KOPT-K1 (cell line): ENCODE data around the gene SCARB2.

Source experiments
- H3K27ac ChIP-seq: fragments of 200-600 bp; sonication (generic); 2 replicates; pipeline ENCODE4 v1.5.1; 2016; ENCODE audit warnings: antibody characterized with exemption, mild to moderate bottlenecking, low read depth, low read length; ENCODE audit not compliant: poor library complexity, severe bottlenecking
- H3K36me3 ChIP-seq: fragments of 200-600 bp; sonication (generic); 2 replicates; pipeline ENCODE4 v1.5.1; 2017; ENCODE audit warnings: antibody characterized with exemption, mild to moderate bottlenecking, low read length, moderate library complexity; ENCODE audit not compliant: insufficient read depth
- H3K9me3 ChIP-seq: fragments of 200-600 bp; sonication (generic); 2 replicates; pipeline ENCODE4 v1.5.1; 2017; ENCODE audit warnings: antibody characterized with exemption, low read length, mild to moderate bottlenecking; ENCODE audit not compliant: insufficient read depth, poor library complexity, severe bottlenecking

Gene SCARB2

GRCh38 chr4:76211769-76212708 lies 1.6 kb downstream of the SCARB2 start:
- no peaks in the 10 kb centered on the region for H3K9me3 ChIP-seq
- H3K27ac ChIP-seq: no peak overlapping the region
- H3K36me3 ChIP-seq: no peaks in the 10 kb centered on the region

- H3K9me3 ChIP-seq: no peaks in the 10 kb centered on the region
- H3K27ac ChIP-seq: no peak overlapping the region
- H3K36me3 ChIP-seq: no peaks in the 10 kb centered on the region
Observed at GRCh38 chr4:76210452-76210851, 3.2 kb downstream of the SCARB2 start.

GRCh38 chr4:76209881-76210280 lies 3.7 kb downstream of the SCARB2 start:
- no peak overlapping the region for H3K27ac ChIP-seq
- H3K36me3 ChIP-seq: no peaks in the 10 kb centered on the region
- H3K9me3 ChIP-seq: no peaks in the 10 kb centered on the region

- H3K27ac ChIP-seq: no peak overlapping the region
- no peaks in the 10 kb centered on the region for H3K9me3 ChIP-seq
- no peaks in the 10 kb centered on the region for H3K36me3 ChIP-seq
Observed at GRCh38 chr4:76208005-76208765, 5.4 kb downstream of the SCARB2 start.

DNA sequence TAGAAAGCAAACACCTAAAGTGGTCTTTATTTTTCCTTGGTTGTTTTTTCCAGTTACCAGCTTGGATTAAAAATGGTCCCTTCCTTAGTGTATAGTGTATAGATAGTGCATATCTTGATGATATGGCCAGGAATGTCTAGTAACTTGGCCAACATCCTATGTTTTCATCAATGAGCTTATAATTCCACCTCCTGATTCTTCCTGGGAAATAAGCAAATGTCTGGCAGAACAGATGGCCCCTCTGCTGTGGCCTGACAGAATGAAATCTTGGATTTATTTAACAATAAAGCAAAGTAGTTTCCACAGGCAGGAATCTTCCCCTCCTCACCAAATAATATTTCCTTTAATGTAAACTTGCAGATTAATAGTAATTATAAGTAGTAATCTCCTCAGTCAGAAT lies 6.1 kb downstream of the SCARB2 start:
- Histone ChIP-seq H3K9me3 (no peaks in the 10 kb centered on the region), H3K27ac (no peak overlapping the region), H3K36me3 (no peaks in the 10 kb centered on the region)

DNA sequence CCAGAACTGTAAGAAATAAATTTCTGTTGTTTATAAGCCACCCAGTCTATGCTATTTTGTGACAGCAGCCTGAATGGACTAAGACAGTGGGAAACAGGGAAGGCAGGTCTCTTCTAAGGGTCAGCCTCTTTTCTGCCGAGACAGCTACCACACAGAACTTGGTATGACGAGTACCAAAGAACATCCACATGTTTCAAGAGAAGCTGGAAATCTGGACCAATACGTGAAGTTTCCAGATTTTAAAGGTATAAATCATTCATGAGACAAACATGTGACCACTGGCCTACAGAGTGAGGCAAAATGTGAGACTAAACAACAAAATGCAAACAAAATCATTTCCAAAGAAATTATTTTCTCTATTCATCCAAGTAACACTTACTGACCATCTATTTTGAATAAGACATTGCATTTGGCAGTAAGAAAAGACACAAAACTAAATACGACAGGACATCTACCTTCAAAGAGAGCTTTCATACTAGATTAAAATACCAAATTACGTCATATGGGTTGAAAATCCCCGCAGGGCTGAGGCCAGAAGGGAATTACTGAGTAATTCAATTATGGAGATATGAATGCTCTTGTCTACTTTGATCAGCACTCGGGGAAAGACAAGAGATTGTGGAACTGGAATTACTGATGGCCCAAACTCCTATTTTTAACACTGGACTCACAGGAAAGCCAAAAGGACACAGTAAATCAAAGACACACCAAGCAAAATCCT lies 7.2 kb downstream of the SCARB2 start:
- no peaks in the 10 kb centered on the region for H3K36me3 ChIP-seq

DNA sequence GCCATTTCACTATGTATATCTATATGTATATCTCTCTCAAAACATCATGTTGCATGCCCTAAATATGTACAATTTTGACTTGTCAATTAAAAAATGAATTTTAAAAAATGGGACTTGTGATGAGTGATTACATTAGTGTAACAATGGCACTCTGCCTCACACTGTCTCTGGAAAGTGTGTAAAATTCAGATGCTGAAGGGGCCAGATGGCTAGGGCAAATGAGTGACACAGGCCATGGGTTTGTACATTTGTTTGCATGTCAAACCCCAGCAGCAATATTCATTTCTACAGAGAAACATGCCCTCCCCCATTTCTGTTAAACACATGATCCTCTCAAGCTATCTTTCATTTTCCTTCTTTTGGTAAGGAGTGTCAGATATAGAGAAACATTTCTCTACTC lies 8.1 kb downstream of the SCARB2 start:
- Histone ChIP-seq H3K36me3 (no peaks in the 10 kb centered on the region), H3K9me3 (no peaks in the 10 kb centered on the region), H3K27ac (no peak overlapping the region)

More for the DNA sequence above, 7.2 kb downstream of the SCARB2 start:
- Histone ChIP-seq H3K27ac (no peak overlapping the region), H3K9me3 (no peaks in the 10 kb centered on the region)

DNA sequence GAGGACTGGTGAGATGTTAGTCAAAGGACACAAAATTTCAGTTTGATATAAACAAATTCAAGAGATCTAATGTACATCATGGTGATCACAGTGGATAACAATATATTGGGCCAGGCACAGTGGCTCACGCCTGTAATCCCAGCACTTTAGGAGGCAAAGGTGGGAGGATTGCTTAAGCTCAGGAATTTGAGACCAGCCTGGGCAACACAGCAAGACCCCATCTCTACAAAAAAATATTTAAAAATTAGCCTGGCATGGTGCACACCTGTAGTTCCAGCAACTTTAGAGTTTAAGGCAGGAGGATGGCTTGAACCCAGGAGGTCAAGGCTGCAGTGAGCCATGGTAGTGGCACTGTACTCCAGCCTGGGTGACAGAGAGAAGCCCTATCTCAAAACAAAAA lies 8.7 kb downstream of the SCARB2 start:
- no peaks in the 10 kb centered on the region for H3K9me3 ChIP-seq
- no peaks in the 10 kb centered on the region for H3K36me3 ChIP-seq
- H3K27ac ChIP-seq: no peak overlapping the region

- Histone ChIP-seq H3K9me3 (no peaks in the 10 kb centered on the region), H3K36me3 (no peaks in the 10 kb centered on the region), H3K27ac (no peak overlapping the region)
Observed at GRCh38 chr4:76203541-76203940, 10.1 kb downstream of the SCARB2 start.

DNA sequence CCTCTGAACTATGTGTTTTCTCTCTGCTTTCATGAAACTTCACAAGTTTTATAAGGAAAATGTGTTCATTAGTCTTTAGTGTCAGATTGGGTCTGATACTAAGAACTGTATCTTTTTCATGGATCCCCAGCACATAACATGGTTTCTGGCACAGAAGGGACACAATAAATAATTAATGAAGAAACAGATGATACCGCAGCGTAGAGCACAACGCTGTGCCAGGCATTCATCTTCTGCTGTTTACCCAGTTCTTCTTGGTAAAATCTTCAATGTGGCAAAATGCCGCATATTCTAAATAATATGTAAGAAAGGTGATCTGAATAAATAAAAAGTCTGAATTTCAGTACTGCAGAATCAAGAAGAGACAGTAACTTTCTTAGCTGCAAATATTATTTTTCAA lies 12.3 kb downstream of the SCARB2 start:
- Histone ChIP-seq H3K27ac (no peak overlapping the region), H3K9me3 (no peaks in the 10 kb centered on the region), H3K36me3 (no peaks in the 10 kb centered on the region)

- Histone ChIP-seq H3K36me3 (no peaks in the 10 kb centered on the region), H3K27ac (no peak overlapping the region), H3K9me3 (no peaks in the 10 kb centered on the region)
Observed at GRCh38 chr4:76200771-76201231, 12.8 kb downstream of the SCARB2 start.

DNA sequence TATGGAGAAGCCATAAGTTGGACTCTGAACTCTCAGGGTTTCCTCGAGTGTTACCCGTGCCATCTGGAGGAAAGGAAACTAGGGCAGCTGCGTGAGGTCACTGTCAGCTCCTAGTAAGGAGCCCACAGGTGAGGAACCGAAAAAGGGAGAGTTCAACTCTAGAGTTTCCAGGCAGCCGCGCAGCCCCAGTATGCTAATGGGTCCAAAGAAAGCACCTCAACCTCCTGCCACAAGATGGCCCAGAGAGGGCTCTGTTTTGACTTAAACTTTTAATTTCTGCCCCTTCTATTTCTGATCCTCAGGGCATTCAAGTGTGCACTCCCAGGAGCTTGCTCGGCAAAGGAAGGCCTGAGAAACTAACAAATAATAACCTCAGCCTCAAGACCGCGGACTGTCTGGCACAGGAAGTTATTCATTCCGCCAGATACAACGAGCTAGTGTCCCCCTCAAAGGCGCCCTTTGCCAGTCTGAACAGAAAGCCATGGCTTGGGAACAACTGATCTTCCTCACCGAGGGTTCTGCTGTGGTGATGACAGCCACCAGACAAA lies 13.9 kb downstream of the SCARB2 start:
- no peaks in the 10 kb centered on the region for H3K9me3 ChIP-seq
- H3K27ac ChIP-seq: no peak overlapping the region
- H3K36me3 ChIP-seq: no peaks in the 10 kb centered on the region

- H3K27ac ChIP-seq: no peak overlapping the region
- no peaks in the 10 kb centered on the region for H3K9me3 ChIP-seq
- H3K36me3 ChIP-seq: no peaks in the 10 kb centered on the region
Observed at GRCh38 chr4:76198411-76199237, 15.0 kb downstream of the SCARB2 start.

- Histone ChIP-seq H3K27ac (no peak overlapping the region), H3K9me3 (no peaks in the 10 kb centered on the region), H3K36me3 (no peaks in the 10 kb centered on the region)
Observed at GRCh38 chr4:76197971-76198410, 15.6 kb downstream of the SCARB2 start.
